GM19467 (cell line): Measurements from ENCODE around the gene LRRC25.

ENCODE experiments used
- ATAC-seq: cut with Tn5 transposase; IDR thresholded peaks from one replicate; pipeline ENCODE4 v1.9.1; 2021; ENCODE audit warnings: mild to moderate bottlenecking, moderate library complexity; ENCODE audit not compliant: unreplicated experiment

LRRC25 gene

DNA sequence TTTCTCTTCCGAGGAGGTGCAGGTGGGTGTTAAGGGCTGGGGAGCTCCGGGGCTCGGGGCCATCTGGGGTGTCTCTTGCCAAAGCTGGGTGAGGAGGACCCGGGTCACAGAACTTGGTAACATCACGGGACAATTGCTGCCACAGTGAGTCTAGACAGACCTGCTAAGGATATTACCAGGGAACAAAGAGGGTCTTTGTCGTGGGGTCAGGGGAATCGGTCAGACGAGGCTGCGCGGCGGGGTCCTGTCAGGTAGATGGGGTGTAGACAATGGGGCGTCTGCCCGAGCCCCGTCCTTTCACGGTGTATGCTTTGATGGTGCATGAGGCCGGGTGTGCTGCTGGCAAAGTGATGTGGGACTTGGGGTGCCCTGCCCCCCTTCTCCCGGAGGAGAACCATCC is 49.3 kb downstream of the LRRC25 start:
- no peak for ATAC-seq

DNA sequence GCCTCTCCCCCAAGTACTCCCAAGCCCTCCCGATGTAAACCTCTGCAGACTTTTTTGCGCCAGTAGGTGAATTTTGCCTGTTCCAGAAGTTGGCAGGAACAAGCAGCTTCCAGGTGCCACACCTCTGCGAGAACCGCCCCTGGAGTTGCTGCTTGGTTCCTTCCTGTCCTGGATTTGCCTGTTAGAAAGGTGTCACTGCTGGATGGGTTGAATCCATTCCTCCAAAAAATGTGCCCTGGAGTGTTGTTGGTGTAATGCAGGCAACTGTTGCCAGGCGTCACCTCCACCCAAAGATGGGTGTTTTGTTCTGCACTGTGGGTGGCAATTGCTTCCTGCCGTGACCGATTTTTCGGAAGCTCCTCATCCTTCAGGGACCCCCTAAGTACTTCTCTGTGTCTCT is 51.3 kb downstream of the LRRC25 start:
- ATAC-seq, result no peak

DNA sequence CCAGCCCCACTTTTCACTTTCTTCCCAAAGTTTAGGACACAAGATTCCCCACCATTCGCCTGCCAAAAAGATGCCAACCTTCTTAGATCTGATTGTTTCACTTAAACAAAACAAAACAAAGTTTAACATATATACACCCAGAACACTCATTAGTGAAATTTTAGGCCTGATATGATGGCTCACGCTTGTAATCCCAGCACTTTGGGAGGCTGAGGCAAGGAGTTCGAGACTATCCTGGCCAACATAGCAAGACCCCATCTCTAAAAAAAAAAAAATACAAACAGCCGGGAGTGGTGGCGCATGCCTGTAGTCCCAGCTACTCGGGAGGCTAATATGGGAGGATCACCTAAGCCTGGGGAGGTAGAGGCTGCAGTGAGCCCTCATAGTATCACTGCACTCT is 52.1 kb downstream of the LRRC25 start:
- ATAC-seq, result no peak

DNA sequence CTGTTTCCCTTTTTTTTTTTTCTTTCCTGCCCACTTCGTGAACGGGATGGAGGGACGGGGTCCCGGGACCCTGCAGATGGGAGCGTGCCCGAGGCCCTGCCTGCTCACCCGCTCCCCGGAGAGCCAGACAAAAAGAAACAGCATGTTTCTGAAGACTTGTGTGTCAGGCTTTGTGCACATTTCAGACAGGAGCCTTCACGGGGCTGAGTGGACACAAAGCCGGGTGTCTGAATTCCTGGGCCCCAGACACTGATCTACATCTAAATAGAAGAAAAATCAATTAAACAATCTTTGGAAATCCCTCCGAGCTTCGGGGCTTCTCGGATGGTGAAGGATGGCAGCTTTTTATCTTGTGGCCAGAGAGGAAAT is 52.9 kb downstream of the LRRC25 start:
- ATAC-seq, result no peak

DNA sequence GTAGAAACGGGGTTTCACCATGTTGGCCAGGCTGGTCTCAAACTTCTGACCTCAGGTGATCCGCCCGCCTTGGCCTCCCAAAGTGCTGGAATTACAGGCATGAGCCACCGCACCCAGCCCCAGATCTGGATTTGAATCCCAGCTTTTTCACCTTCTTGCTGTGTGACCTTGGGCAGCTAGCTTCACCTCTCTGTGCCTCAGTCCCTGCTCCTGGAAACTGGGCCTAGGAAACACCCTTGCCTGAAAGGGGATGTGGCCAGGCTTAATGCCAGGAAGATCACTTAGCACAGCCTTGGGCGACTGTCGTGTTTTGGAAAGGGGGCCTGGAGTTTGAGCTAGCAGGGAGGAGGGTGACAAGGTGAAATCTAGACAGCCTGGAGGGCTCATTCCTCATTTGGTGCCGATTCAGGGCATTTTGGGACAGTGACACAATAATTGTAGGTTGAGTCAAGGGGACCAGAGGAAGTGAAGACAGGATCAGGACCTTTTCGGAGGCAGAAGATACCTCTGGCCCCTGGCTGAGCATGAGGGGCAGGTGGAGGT is 55.3 kb downstream of the LRRC25 start:
- no peak for ATAC-seq
